SK-N-SH (cell line): Measurements from ENCODE around the gene ARHGEF37. TPM values are rescaled to one million over a fixed set of nuclear protein-coding genes. Genes with fewer than 3 reads are reported as not detected.

Experiments used
- CTCF ChIA-PET: fragments of 300-600, 350-600 bp; formaldehyde crosslinking; extraction: SDS; loops from one replicate; lab custom pipeline; 2021; lab: Yijun Ruan, JAX
- POLR2A ChIA-PET: fragments of 350-600 bp; sonication (Branson Sonifier 250); formaldehyde crosslinking; extraction: SDS; loops from one replicate; lab custom pipeline; 2020; ENCODE audit warnings: antibody characterized with exemption, inconsistent platforms; lab: Yijun Ruan, JAX
- DNase-seq: peaks from one replicate; pipeline ENCODE4 v3.0.0; 2012
- H2AFZ ChIP-seq: fragments of 200-600 bp; sonication (generic); 2 replicates; pipeline ENCODE4 v1.8.1; 2016; ENCODE audit warnings: antibody characterized with exemption, mild to moderate bottlenecking, low read depth
- H3F3A ChIP-seq: fragments of 200-600 bp; sonication (generic); replicated peaks from 2 replicates; pipeline ENCODE3; 2016; ENCODE audit warnings: antibody characterized with exemption, mild to moderate bottlenecking; ENCODE audit not compliant: insufficient read depth
- H3K27ac ChIP-seq, 2 experiments: fragments of 200-500 bp in 1 of 2; fragments of 200-600 bp in 1 of 2; sonication (Bioruptor generic) in 1 of 2; sonication (generic), shearing (Covaris generic) in 1 of 2; 2 replicates each; pipeline versions ENCODE4 v1.5.1 to v1.6.1; 2014 to 2016; ENCODE audit warnings: low read depth in 2 of 2, inconsistent platforms in 1 of 2, low read length in 1 of 2, mild to moderate bottlenecking in 1 of 2, mixed read lengths in 1 of 2
- H3K27me3 ChIP-seq: fragments of 200-600 bp; sonication (generic), shearing (Covaris generic); 2 replicates; pipeline ENCODE4 v1.6.1; 2016; ENCODE audit warnings: mixed run types; ENCODE audit not compliant: insufficient read depth
- H3K36me3 ChIP-seq, 2 experiments: fragments of 200-500 bp in 1 of 2; fragments of 200-600 bp in 1 of 2; sonication (Bioruptor generic) in 1 of 2; sonication (generic) in 1 of 2; replicated peaks in 1 of 2; 2 replicates each; pipeline versions ENCODE3 to v1.5.1; 2014 to 2016; ENCODE audit warnings: low read length in 1 of 2, mild to moderate bottlenecking in 1 of 2; ENCODE audit not compliant: insufficient read depth in 2 of 2, control insufficient read depth in 1 of 2
- H3K4me1 ChIP-seq, 2 experiments: fragments of 200-500 bp in 1 of 2; fragments of 200-600 bp in 1 of 2; sonication (Bioruptor generic) in 1 of 2; sonication (generic), shearing (Covaris generic) in 1 of 2; 2 replicates each; pipeline versions ENCODE4 v1.5.1 to v1.6.1; 2014 to 2016; ENCODE audit warnings: low read depth in 1 of 2, low read length in 1 of 2, mixed run types in 1 of 2; ENCODE audit not compliant: insufficient read depth in 2 of 2, control insufficient read depth in 1 of 2
- H3K4me2 ChIP-seq: fragments of 200-600 bp; sonication (generic), shearing (Covaris generic); 2 replicates; pipeline ENCODE4 v1.6.1; 2017; ENCODE audit warnings: mixed run types
- H3K4me3 ChIP-seq, 2 experiments: fragments of 200-500 bp in 1 of 2; fragments of 200-600 bp in 1 of 2; sonication (Bioruptor generic) in 1 of 2; sonication (generic), shearing (Covaris generic) in 1 of 2; 2 replicates each; pipeline versions ENCODE4 v1.5.1 to v1.8.1; 2014 to 2016; ENCODE audit warnings: low read depth in 2 of 2, inconsistent platforms in 1 of 2, low read length in 1 of 2, mild to moderate bottlenecking in 1 of 2, mixed read lengths in 1 of 2, moderate library complexity in 1 of 2
- H3K79me2 ChIP-seq: fragments of 200-600 bp; sonication (generic); 2 replicates; pipeline ENCODE4 v1.8.1; 2017; ENCODE audit warnings: mild to moderate bottlenecking; ENCODE audit not compliant: insufficient read depth
- H3K9ac ChIP-seq: fragments of 200-600 bp; sonication (generic); 2 replicates; pipeline ENCODE4 v1.6.1; 2017; ENCODE audit warnings: mixed run types
- H3K9me2 ChIP-seq: fragments of 200-600 bp; sonication (generic); 2 replicates; pipeline ENCODE4 v1.6.1; 2017; ENCODE audit warnings: mixed run types
- H3K9me3 ChIP-seq: fragments of 200-600 bp; sonication (generic); 2 replicates; pipeline ENCODE4 v1.6.1; 2017; ENCODE audit warnings: mixed run types, mild to moderate bottlenecking, moderate library complexity
- H4K20me1 ChIP-seq: fragments of 200-600 bp; sonication (generic); 2 replicates; pipeline ENCODE4 v1.6.1; 2017; ENCODE audit warnings: mild to moderate bottlenecking, mixed run types; ENCODE audit not compliant: insufficient read depth
- CHD2 ChIP-seq: fragments of 150-350 bp; IDR thresholded peaks from 2 replicates; pipeline ENCODE4 v1.6.1; 2018; ENCODE audit warnings: low read length; ENCODE audit not compliant: partially characterized antibody
- CTCF ChIP-seq: fragments of 200-600 bp; sonication (generic); IDR thresholded peaks from 2 replicates; pipeline ENCODE4 v1.6.1; 2017; ENCODE audit warnings: antibody characterized with exemption, mild to moderate bottlenecking, moderate library complexity
- ELF1 ChIP-seq: IDR thresholded peaks from 2 replicates; pipeline ENCODE4 v1.4.0; 2012
- EZH2phosphoT487 ChIP-seq: fragments of 200-600 bp; sonication (generic); IDR thresholded peaks from 2 replicates; pipeline ENCODE4 v1.6.1; 2017; ENCODE audit warnings: low read depth, mixed run types, mild to moderate bottlenecking, antibody characterized with exemption, moderate library complexity, borderline replicate concordance
- FOXM1 ChIP-seq: IDR thresholded peaks from 2 replicates; pipeline ENCODE4 v1.4.0; 2012; ENCODE audit warnings: low read depth, mild to moderate bottlenecking
- GATA2 ChIP-seq: sonication (generic); formaldehyde crosslinking; IDR thresholded peaks from 2 replicates; pipeline ENCODE4 v1.5.0; 2020; ENCODE audit warnings: mild to moderate bottlenecking, missing genetic modification reagents
- IRF3 ChIP-seq: fragments of 150-350 bp; IDR thresholded peaks from 2 replicates; pipeline ENCODE4 v1.6.1; 2016; ENCODE audit warnings: mild to moderate bottlenecking, low read depth, low read length
- MAX ChIP-seq: IDR thresholded peaks from 2 replicates; pipeline ENCODE4 v1.4.0; 2012; ENCODE audit warnings: low read depth
- NFIC ChIP-seq: IDR thresholded peaks from 2 replicates; pipeline ENCODE4 v1.4.0; 2012; ENCODE audit warnings: borderline replicate concordance
- NRF1 ChIP-seq: IDR thresholded peaks from 2 replicates; pipeline ENCODE4 v1.6.1; 2012; ENCODE audit warnings: low read depth, mild to moderate bottlenecking, low read length
- POLR2AphosphoS5 ChIP-seq: IDR thresholded peaks from 2 replicates; pipeline ENCODE4 v1.6.1; 2012; ENCODE audit warnings: low read depth, low read length
- RAD21 ChIP-seq: IDR thresholded peaks from 2 replicates; pipeline ENCODE4 v1.6.1; 2012; ENCODE audit warnings: mild to moderate bottlenecking, low read length
- RCOR1 ChIP-seq: fragments of 150-350 bp; IDR thresholded peaks from 2 replicates; pipeline ENCODE4 v1.6.1; 2017; ENCODE audit warnings: antibody characterized with exemption, low read length
- SIN3A ChIP-seq: IDR thresholded peaks from 2 replicates; pipeline ENCODE4 v1.6.1; 2012; ENCODE audit warnings: low read depth, mild to moderate bottlenecking, low read length, moderate library complexity, borderline replicate concordance
- SMC3 ChIP-seq: IDR thresholded peaks from 2 replicates; pipeline ENCODE4 v1.6.1; 2012; ENCODE audit warnings: low read depth, low read length, improper control_type of control experiment
- TAF1 ChIP-seq: IDR thresholded peaks from 2 replicates; pipeline ENCODE4 v1.6.1; 2012; ENCODE audit warnings: low read depth, mild to moderate bottlenecking, low read length, moderate library complexity, borderline replicate concordance
- TCF12 ChIP-seq: IDR thresholded peaks from 2 replicates; pipeline ENCODE4 v1.4.0; 2012
- TEAD4 ChIP-seq: IDR thresholded peaks from 2 replicates; pipeline ENCODE4 v1.4.0; 2012; ENCODE audit warnings: mild to moderate bottlenecking, borderline replicate concordance; ENCODE audit not compliant: insufficient read depth
- USF1 ChIP-seq: IDR thresholded peaks from 2 replicates; pipeline ENCODE4 v1.4.0; 2012; ENCODE audit warnings: low read depth, borderline replicate concordance
- USF2 ChIP-seq: fragments of 150-350 bp; IDR thresholded peaks from 2 replicates; pipeline ENCODE4 v1.6.1; 2017; ENCODE audit warnings: antibody characterized with exemption, low read length, low read depth, borderline replicate concordance
- WGBS: methylation state at CpG from one replicate; pipeline ENCODE4 v1.1.6; 2017; ENCODE audit warnings: low lambda C conversion rate; 5-methylcytosine and 5-hydroxymethylcytosine counted together
- polyA plus RNA-seq, 3 experiments: library from polyadenylated mRNA; depleted of rRNA; stranded (reverse); fragments of >200 nt; gene quantifications; 2 replicates each; pipeline ENCODE4 v1.2.3, GENCODE V29; 2012

The ARHGEF37 gene
- polyA plus RNA-seq, 1 of the 3 experiments (the other 2 are of a cell fraction): 0.94 TPM

- POLR2A ChIA-PET: no interaction called here
Measured at GRCh38 chr5:149680810-149681221, 99.5 kb downstream of the ARHGEF37 start.

GRCh38 chr5:149681252-149681651 is 100.0 kb downstream of the ARHGEF37 start:
- CTCF ChIA-PET: interaction anchor here (4.2 kb wide), 1 partner anchor 14 kb away, joined by 11 read pairs; no protein-coding TSS in a partner anchor
- H3K9ac ChIP-seq: no peak overlapping the region
- H4K20me1 ChIP-seq: no peaks in the 10 kb centered on the region
- H3K4me2 ChIP-seq: no peak overlapping the region
- no peak overlapping the region for H3K27ac ChIP-seq
- TF ChIP-seq CTCF: no peak
- TF ChIP-seq NRF1: no peak
- TF ChIP-seq USF2: no peak
- TF ChIP-seq MAX: no peak
- no peak for TF ChIP-seq NFIC
- TF ChIP-seq SMC3: no peak
- no peak for TF ChIP-seq TAF1
- TF ChIP-seq USF1: no peak
- no peaks in the 10 kb centered on the region for H3K4me1 ChIP-seq
- H2AFZ ChIP-seq: no peak overlapping the region
- H3K36me3 ChIP-seq: no peaks in the 10 kb centered on the region
- no peaks in the 10 kb centered on the region for H3F3A ChIP-seq
- DNase-seq: no peak
- H3K79me2 ChIP-seq: no peaks in the 10 kb centered on the region
- POLR2A ChIA-PET: no interaction called here
- H3K4me3 ChIP-seq: no peak overlapping the region
- no peaks in the 10 kb centered on the region; the same call in 1 of the 2 replicates for H3K27me3 ChIP-seq
- no peaks in the 10 kb centered on the region for H3K9me3 ChIP-seq
- WGBS: 49% methylated on average over 3 of the region's 5 CpGs
- no peaks in the 10 kb centered on the region for H3K9me2 ChIP-seq

More at GRCh38 chr5:149680810-149681221, 99.5 kb downstream of the ARHGEF37 start:
- H3K4me1 ChIP-seq: no peaks in the 10 kb centered on the region
- no peak for DNase-seq
- H3K9ac ChIP-seq: no peak overlapping the region
- no peaks in the 10 kb centered on the region for H3K79me2 ChIP-seq
- no peaks in the 10 kb centered on the region for H4K20me1 ChIP-seq
- H3K9me2 ChIP-seq: no peaks in the 10 kb centered on the region
- H3K27me3 ChIP-seq: no peaks in the 10 kb centered on the region; the same call in 1 of the 2 replicates
- H2AFZ ChIP-seq: no peak overlapping the region
- no peak overlapping the region for H3K27ac ChIP-seq
- WGBS: 28% methylated on average over 2 of the region's 2 CpGs
- H3K9me3 ChIP-seq: no peaks in the 10 kb centered on the region
- CTCF ChIA-PET: interaction anchor here (4.2 kb wide), 1 partner anchor 13 kb away, joined by 11 read pairs; no protein-coding TSS in a partner anchor
- H3K36me3 ChIP-seq: no peaks in the 10 kb centered on the region
- TF ChIP-seq RCOR1: no peak
- no peak for TF ChIP-seq GATA2 (CRISPR knock-in tag)
- TF ChIP-seq RAD21: no peak
- TF ChIP-seq TAF1: no peak
- no peak for TF ChIP-seq TCF12
- TF ChIP-seq USF2: no peak
- TF ChIP-seq FOXM1: no peak
- TF ChIP-seq TEAD4: no peak
- TF ChIP-seq CHD2: no peak
- TF ChIP-seq SIN3A: no peak
- TF ChIP-seq IRF3: no peak
- no peak for TF ChIP-seq POLR2AphosphoS5
- no peak for TF ChIP-seq EZH2phosphoT487
- no peak for TF ChIP-seq ELF1
- no peak overlapping the region for H3K4me3 ChIP-seq
- H3F3A ChIP-seq: no peaks in the 10 kb centered on the region
- no peak overlapping the region for H3K4me2 ChIP-seq
